ENCODE results near the gene CCDC91.

Gene CCDC91

GRCh38 chr12:28570811-28571210, 380.6 kb downstream of the CCDC91 start:
- no peaks in the 10 kb centered on the region for H3K27me3 ChIP-seq (ENCODE audit: control insufficient read depth in 5 of 5, insufficient read depth in 4 of 5, low read length in 5 of 5)
- no peaks in the 10 kb centered on the region for H3K36me3 ChIP-seq (ENCODE audit: control insufficient read depth in 5 of 5, insufficient read depth in 5 of 5, low read length in 5 of 5)
- H3K4me3 ChIP-seq (ENCODE audit: low read depth in 1 of 5, low read length in 5 of 5): no peak overlapping the region
- no peak overlapping the region for H3K9ac ChIP-seq (ENCODE audit: low read length in 5 of 5)
- no peaks in the 10 kb centered on the region for H3K9me3 ChIP-seq (ENCODE audit: control insufficient read depth in 5 of 5, low read length in 5 of 5)
- H3K27ac ChIP-seq (ENCODE audit: low read depth, low read length): no peak overlapping the region
- peaks cover 0 to 9% (median 7%) of the 10 kb centered on the region in 5 donors for H3K4me1 ChIP-seq (ENCODE audit: control insufficient read depth in 5 of 5, insufficient read depth in 5 of 5, low read length in 5 of 5)

DNA sequence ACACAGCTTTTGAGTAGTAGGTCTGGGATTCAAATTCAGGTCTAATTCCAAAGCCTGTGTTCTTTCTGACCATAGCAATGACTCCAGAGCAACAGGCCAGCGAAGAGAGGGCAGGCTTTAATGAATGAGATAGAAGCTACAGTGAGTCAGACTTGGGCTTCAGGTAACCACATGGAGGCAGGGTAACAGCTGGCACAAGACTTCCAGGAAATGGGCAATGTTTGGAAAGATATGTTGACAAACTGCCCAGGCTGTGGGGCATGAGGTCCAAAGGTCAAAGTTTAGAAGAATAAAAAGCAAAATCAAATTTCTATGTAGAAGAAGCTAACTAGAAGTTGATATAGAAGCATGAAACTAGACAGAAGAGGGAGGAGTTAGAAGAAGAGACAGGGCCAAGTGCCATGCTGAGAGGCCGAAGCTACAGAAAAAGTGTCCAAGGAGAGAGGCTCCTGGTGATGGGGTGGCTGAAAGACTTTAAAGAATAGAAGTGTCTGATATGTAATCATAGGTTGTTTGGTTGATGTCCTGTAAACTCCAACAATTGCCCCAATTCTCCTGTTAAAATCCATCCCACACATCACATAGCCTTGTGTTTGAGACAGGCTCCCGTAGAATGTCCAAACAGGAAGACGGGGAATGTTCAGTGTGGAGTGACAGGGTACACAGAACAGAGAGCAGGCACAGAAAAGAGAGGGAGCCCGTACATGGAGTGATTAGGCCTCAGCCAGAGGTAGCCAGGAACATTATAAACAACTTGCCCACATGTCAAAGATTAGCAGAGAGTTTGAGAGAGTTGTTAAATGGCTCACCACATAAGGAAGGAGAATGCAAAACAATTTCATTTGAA, 384.7 kb downstream of the CCDC91 start:
- no peak overlapping the region for H3K4me3 ChIP-seq (ENCODE audit: low read depth in 1 of 5, low read length in 5 of 5)
- H3K27ac ChIP-seq (ENCODE audit: low read depth, low read length): no peak overlapping the region
- no peak overlapping the region for H3K9ac ChIP-seq (ENCODE audit: low read length in 5 of 5)
- no peaks in the 10 kb centered on the region for H3K9me3 ChIP-seq (ENCODE audit: control insufficient read depth in 5 of 5, low read length in 5 of 5)
- peaks cover 0 to 5% (median 0%) of the 10 kb centered on the region in 5 donors for H3K4me1 ChIP-seq (ENCODE audit: control insufficient read depth in 5 of 5, insufficient read depth in 5 of 5, low read length in 5 of 5)
- H3K27me3 ChIP-seq (ENCODE audit: control insufficient read depth in 5 of 5, insufficient read depth in 4 of 5, low read length in 5 of 5): no peaks in the 10 kb centered on the region
- no peaks in the 10 kb centered on the region for H3K36me3 ChIP-seq (ENCODE audit: control insufficient read depth in 5 of 5, insufficient read depth in 5 of 5, low read length in 5 of 5)

GRCh38 chr12:28575593-28576205, 385.4 kb downstream of the CCDC91 start:
- no peaks in the 10 kb centered on the region for H3K27me3 ChIP-seq (ENCODE audit: control insufficient read depth in 5 of 5, insufficient read depth in 4 of 5, low read length in 5 of 5)
- H3K36me3 ChIP-seq (ENCODE audit: control insufficient read depth in 5 of 5, insufficient read depth in 5 of 5, low read length in 5 of 5): no peaks in the 10 kb centered on the region
- no peak overlapping the region for H3K9ac ChIP-seq (ENCODE audit: low read length in 5 of 5)
- H3K9me3 ChIP-seq (ENCODE audit: control insufficient read depth in 5 of 5, low read length in 5 of 5): no peaks in the 10 kb centered on the region
- no peak overlapping the region for H3K4me3 ChIP-seq (ENCODE audit: low read depth in 1 of 5, low read length in 5 of 5)
- no peak overlapping the region for H3K27ac ChIP-seq (ENCODE audit: low read depth, low read length)
- peaks cover 0 to 5% (median 0%) of the 10 kb centered on the region in 5 donors for H3K4me1 ChIP-seq (ENCODE audit: control insufficient read depth in 5 of 5, insufficient read depth in 5 of 5, low read length in 5 of 5)

DNA sequence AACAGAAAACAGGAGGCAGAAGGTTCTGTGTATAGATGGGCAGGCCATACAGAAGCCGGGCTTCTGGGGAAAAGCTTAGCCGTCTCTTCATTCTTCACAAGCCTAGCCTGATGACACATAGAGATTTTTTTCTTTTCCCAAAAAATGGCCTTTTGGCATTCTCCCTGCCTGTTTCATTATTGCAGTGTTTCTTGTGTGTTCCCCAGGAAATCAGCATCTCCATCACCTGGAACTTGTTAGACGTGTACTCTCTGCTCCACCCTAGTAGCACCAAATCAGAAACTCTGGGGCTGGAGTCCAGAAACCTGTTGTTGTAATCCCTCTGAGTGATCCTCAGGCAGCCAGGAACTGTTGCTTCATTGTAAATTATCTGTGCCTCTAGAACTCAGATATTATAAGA, 388.1 kb downstream of the CCDC91 start:
- no peaks in the 10 kb centered on the region for H3K27me3 ChIP-seq (ENCODE audit: control insufficient read depth in 5 of 5, insufficient read depth in 4 of 5, low read length in 5 of 5)
- peaks cover 0 to 5% (median 0%) of the 10 kb centered on the region in 5 donors for H3K4me1 ChIP-seq (ENCODE audit: control insufficient read depth in 5 of 5, insufficient read depth in 5 of 5, low read length in 5 of 5)
- no peak overlapping the region for H3K27ac ChIP-seq (ENCODE audit: low read depth, low read length)
- H3K36me3 ChIP-seq (ENCODE audit: control insufficient read depth in 5 of 5, insufficient read depth in 5 of 5, low read length in 5 of 5): no peaks in the 10 kb centered on the region
- H3K9me3 ChIP-seq (ENCODE audit: control insufficient read depth in 5 of 5, low read length in 5 of 5): no peaks in the 10 kb centered on the region
- H3K9ac ChIP-seq (ENCODE audit: low read length in 5 of 5): no peak overlapping the region
- H3K4me3 ChIP-seq (ENCODE audit: low read depth in 1 of 5, low read length in 5 of 5): no peak overlapping the region

- no peaks in the 10 kb centered on the region for H3K9me3 ChIP-seq (ENCODE audit: control insufficient read depth in 5 of 5, low read length in 5 of 5)
- no peak overlapping the region for H3K27ac ChIP-seq (ENCODE audit: low read depth, low read length)
- no peaks in the 10 kb centered on the region for H3K27me3 ChIP-seq (ENCODE audit: control insufficient read depth in 5 of 5, insufficient read depth in 4 of 5, low read length in 5 of 5)
- no peak overlapping the region for H3K4me3 ChIP-seq (ENCODE audit: low read depth in 1 of 5, low read length in 5 of 5)
- H3K36me3 ChIP-seq (ENCODE audit: control insufficient read depth in 5 of 5, insufficient read depth in 5 of 5, low read length in 5 of 5): no peaks in the 10 kb centered on the region
- peaks cover 0 to 5% (median 0%) of the 10 kb centered on the region in 5 donors for H3K4me1 ChIP-seq (ENCODE audit: control insufficient read depth in 5 of 5, insufficient read depth in 5 of 5, low read length in 5 of 5)
- H3K9ac ChIP-seq (ENCODE audit: low read length in 5 of 5): no peak overlapping the region
Measured at GRCh38 chr12:28578833-28579252, 388.6 kb downstream of the CCDC91 start.

DNA sequence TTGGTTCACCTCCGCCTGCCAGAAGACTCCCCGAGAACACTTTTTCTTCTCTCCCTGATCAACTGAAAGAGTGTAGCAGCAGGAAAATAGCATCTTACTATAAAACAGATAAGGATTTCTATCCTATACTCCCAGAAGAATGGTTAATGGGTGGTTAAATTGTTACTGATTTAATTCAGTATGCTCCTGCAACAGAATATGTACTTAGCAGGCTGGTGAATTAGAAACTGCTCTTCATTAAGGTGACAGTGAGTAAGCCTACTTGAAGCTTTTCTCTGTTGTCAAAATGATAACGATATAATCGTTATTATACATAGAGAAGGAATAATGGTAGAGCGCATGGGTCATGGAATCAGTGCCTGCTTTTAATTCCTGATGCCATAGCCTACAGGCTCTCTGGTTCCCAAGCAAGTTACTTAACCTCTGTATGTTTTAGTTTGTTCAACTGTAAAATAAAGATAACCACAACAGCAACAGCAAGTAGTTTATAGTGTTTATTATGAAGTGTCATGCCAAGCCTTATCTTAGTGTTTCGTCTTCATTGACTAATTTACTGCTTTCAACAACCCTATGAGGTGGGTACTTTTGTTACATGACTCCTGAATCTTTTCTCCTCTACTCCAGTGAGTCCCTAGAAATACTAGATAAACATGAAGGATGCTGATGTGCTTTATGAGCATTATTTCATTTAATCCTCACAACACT, 392.6 kb downstream of the CCDC91 start:
- H3K36me3 ChIP-seq (ENCODE audit: control insufficient read depth in 5 of 5, insufficient read depth in 5 of 5, low read length in 5 of 5): no peaks in the 10 kb centered on the region
- no peaks in the 10 kb centered on the region for H3K9me3 ChIP-seq (ENCODE audit: control insufficient read depth in 5 of 5, low read length in 5 of 5)
- H3K27ac ChIP-seq (ENCODE audit: low read depth, low read length): no peak overlapping the region
- H3K4me1 ChIP-seq (ENCODE audit: control insufficient read depth in 5 of 5, insufficient read depth in 5 of 5, low read length in 5 of 5): no peaks in the 10 kb centered on the region
- no peak overlapping the region for H3K9ac ChIP-seq (ENCODE audit: low read length in 5 of 5)
- no peaks in the 10 kb centered on the region for H3K27me3 ChIP-seq (ENCODE audit: control insufficient read depth in 5 of 5, insufficient read depth in 4 of 5, low read length in 5 of 5)
- H3K4me3 ChIP-seq (ENCODE audit: low read depth in 1 of 5, low read length in 5 of 5): no peak overlapping the region

GRCh38 chr12:28583701-28584261, 393.5 kb downstream of the CCDC91 start:
- H3K27ac ChIP-seq (ENCODE audit: low read depth, low read length): no peak overlapping the region
- no peak overlapping the region for H3K4me3 ChIP-seq (ENCODE audit: low read depth in 1 of 5, low read length in 5 of 5)

GRCh38 chr12:28585146-28585545, 394.9 kb downstream of the CCDC91 start:
- Histone ChIP-seq H3K4me3 (ENCODE audit: low read depth in 1 of 5, low read length in 5 of 5) (no peak overlapping the region), H3K9ac (ENCODE audit: low read length in 5 of 5) (no peak overlapping the region), H3K27me3 (ENCODE audit: control insufficient read depth in 5 of 5, insufficient read depth in 4 of 5, low read length in 5 of 5) (no peaks in the 10 kb centered on the region), H3K27ac (ENCODE audit: low read depth, low read length) (no peak overlapping the region), H3K4me1 (ENCODE audit: control insufficient read depth in 5 of 5, insufficient read depth in 5 of 5, low read length in 5 of 5) (no peaks in the 10 kb centered on the region), H3K36me3 (ENCODE audit: control insufficient read depth in 5 of 5, insufficient read depth in 5 of 5, low read length in 5 of 5) (no peaks in the 10 kb centered on the region), H3K9me3 (ENCODE audit: control insufficient read depth in 5 of 5, low read length in 5 of 5) (no peaks in the 10 kb centered on the region)

More at GRCh38 chr12:28583701-28584261, 393.5 kb downstream of the CCDC91 start:
- no peaks in the 10 kb centered on the region for H3K27me3 ChIP-seq (ENCODE audit: control insufficient read depth in 5 of 5, insufficient read depth in 4 of 5, low read length in 5 of 5)
- H3K9ac ChIP-seq (ENCODE audit: low read length in 5 of 5): no peak overlapping the region
- no peaks in the 10 kb centered on the region for H3K9me3 ChIP-seq (ENCODE audit: control insufficient read depth in 5 of 5, low read length in 5 of 5)
- H3K36me3 ChIP-seq (ENCODE audit: control insufficient read depth in 5 of 5, insufficient read depth in 5 of 5, low read length in 5 of 5): no peaks in the 10 kb centered on the region
- no peaks in the 10 kb centered on the region for H3K4me1 ChIP-seq (ENCODE audit: control insufficient read depth in 5 of 5, insufficient read depth in 5 of 5, low read length in 5 of 5)

GRCh38 chr12:28586481-28586880, 396.2 kb downstream of the CCDC91 start:
- no peak overlapping the region for H3K4me3 ChIP-seq (ENCODE audit: low read depth in 1 of 5, low read length in 5 of 5)
- H3K27ac ChIP-seq (ENCODE audit: low read depth, low read length): no peak overlapping the region

More at GRCh38 chr12:28586481-28586880, 396.2 kb downstream of the CCDC91 start:
- no peak overlapping the region for H3K9ac ChIP-seq (ENCODE audit: low read length in 5 of 5)
- H3K9me3 ChIP-seq (ENCODE audit: control insufficient read depth in 5 of 5, low read length in 5 of 5): no peaks in the 10 kb centered on the region
- H3K4me1 ChIP-seq (ENCODE audit: control insufficient read depth in 5 of 5, insufficient read depth in 5 of 5, low read length in 5 of 5): no peaks in the 10 kb centered on the region
- H3K36me3 ChIP-seq (ENCODE audit: control insufficient read depth in 5 of 5, insufficient read depth in 5 of 5, low read length in 5 of 5): no peaks in the 10 kb centered on the region
- no peaks in the 10 kb centered on the region for H3K27me3 ChIP-seq (ENCODE audit: control insufficient read depth in 5 of 5, insufficient read depth in 4 of 5, low read length in 5 of 5)
